ENCODE measurements around the gene CDK14. TPM values are rescaled to one million over a fixed set of nuclear protein-coding genes. Genes with fewer than 3 reads are reported as not detected.

CDK14 gene
- total and polyA plus RNA-seq, 10 of the 15 experiments (the other 5 are each of a cell fraction or from before 2014, with no cell fraction given), result 6.5 to 61.3 (median 24.2) TPM

DNA sequence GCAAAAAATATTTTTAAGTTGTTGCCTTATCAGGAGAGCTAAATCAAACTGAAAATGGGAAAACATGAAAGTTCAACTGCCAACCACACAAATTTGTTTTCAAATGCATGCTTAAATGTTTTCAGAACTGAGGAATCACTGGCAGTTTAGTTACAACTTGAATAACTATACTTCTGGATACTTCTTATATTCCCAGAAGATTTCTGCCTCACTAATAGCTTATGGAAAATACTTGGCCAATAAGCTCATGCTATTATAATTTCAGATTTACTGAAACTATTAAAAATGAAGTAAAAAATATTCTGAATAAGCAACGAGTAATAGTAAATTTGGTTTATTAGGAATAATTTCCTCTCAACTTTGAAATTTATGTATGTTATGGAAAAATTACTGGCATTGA, 222.2 kb downstream of the CDK14 start (continued):
- TF ChIP-seq, protein P1, sequence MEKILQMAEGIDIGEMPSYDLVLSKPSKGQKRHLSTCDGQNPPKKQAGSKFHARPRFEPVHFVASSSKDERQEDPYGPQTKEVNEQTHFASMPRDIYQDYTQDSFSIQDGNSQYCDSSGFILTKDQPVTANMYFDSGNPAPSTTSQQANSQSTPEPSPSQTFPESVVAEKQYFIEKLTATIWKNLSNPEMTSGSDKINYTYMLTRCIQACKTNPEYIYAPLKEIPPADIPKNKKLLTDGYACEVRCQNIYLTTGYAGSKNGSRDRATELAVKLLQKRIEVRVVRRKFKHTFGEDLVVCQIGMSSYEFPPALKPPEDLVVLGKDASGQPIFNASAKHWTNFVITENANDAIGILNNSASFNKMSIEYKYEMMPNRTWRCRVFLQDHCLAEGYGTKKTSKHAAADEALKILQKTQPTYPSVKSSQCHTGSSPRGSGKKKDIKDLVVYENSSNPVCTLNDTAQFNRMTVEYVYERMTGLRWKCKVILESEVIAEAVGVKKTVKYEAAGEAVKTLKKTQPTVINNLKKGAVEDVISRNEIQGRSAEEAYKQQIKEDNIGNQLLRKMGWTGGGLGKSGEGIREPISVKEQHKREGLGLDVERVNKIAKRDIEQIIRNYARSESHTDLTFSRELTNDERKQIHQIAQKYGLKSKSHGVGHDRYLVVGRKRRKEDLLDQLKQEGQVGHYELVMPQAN (conservative IDR thresholded peaks at IDR 0.05), result no peak

DNA sequence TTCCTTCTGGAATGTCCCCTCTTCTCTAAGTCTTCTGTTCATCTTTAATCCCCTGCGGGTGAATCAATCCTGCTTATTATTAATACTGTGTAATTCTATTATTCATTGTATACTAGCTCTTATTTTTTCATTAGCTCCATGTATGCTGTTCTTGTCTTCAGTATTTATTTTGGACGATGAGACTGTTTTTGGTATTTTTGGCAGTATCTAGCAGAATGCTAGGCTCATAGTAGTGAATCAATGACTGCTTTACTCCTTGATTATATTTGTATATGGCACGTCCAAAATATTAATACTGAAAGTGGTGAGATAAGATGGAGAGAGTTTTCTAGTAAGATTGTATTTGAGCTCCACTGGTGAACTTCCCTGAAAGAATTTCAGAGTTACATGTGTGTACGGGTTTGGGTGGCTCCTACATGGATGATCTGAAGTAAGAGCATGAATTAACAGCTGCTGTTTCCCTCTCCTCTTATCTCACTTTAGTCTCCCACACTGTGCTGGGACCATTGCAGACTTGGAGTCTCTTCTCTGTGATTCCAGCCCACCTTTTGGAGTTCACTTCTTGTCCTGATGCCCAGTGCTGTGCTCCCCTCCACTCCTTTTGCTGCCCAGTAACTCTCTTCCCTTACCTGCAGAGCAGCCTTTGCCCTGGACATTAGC, 226.0 kb downstream of the CDK14 start:
- H3K36me3 ChIP-seq (ENCODE audit: control insufficient read depth in 2 of 2, insufficient read depth in 2 of 2, low read length in 1 of 2), result no peaks in the 10 kb centered on the region
- intact Hi-C loops (cut with micrococcal nuclease; ENCODE audit: unreplicated experiment), result no loop called here
- TF ChIP-seq RELA (IDR thresholded peaks at IDR 0.05; ENCODE audit: borderline replicate concordance, partially characterized antibody) (no peak), MTA3 (IDR thresholded peaks at IDR 0.05; ENCODE audit: borderline replicate concordance, low read length) (no peak), ASH2L (IDR thresholded peaks at IDR 0.05; ENCODE audit: borderline replicate concordance, low read depth) (no peak), POLR2AphosphoS2 (IDR thresholded peaks at IDR 0.05; ENCODE audit: low read depth, low read length) (no peak), RFX5 (IDR thresholded peaks at IDR 0.05; ENCODE audit: low read depth, low read length) (no peak), ZBED1 (IDR thresholded peaks at IDR 0.05; ENCODE audit: borderline replicate concordance) (no peak), SUPT20H (IDR thresholded peaks at IDR 0.05; ENCODE audit: borderline replicate concordance, control insufficient read depth, low read depth, low read length) (no peak), POLR2AphosphoS5 (IDR thresholded peaks at IDR 0.05; ENCODE audit: low read length) (no peak), SMAD5 (IDR thresholded peaks at IDR 0.05; ENCODE audit: low read depth) (no peak), CHD4 (IDR thresholded peaks at IDR 0.05) (no peak), SREBF1 (IDR thresholded peaks at IDR 0.05; ENCODE audit: low read length) (no peak), CREM (IDR thresholded peaks at IDR 0.05; ENCODE audit: low read depth) (no peak), HDGF (IDR thresholded peaks at IDR 0.05) (no peak), SMC3 (IDR thresholded peaks at IDR 0.05; ENCODE audit: borderline replicate concordance, low read length) (no peak)
- TF ChIP-seq, protein P2, sequence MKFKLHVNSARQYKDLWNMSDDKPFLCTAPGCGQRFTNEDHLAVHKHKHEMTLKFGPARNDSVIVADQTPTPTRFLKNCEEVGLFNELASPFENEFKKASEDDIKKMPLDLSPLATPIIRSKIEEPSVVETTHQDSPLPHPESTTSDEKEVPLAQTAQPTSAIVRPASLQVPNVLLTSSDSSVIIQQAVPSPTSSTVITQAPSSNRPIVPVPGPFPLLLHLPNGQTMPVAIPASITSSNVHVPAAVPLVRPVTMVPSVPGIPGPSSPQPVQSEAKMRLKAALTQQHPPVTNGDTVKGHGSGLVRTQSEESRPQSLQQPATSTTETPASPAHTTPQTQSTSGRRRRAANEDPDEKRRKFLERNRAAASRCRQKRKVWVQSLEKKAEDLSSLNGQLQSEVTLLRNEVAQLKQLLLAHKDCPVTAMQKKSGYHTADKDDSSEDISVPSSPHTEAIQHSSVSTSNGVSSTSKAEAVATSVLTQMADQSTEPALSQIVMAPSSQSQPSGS (IDR thresholded peaks at IDR 0.05; ENCODE audit: low read length), result no peak
- TF ChIP-seq, protein P3, sequence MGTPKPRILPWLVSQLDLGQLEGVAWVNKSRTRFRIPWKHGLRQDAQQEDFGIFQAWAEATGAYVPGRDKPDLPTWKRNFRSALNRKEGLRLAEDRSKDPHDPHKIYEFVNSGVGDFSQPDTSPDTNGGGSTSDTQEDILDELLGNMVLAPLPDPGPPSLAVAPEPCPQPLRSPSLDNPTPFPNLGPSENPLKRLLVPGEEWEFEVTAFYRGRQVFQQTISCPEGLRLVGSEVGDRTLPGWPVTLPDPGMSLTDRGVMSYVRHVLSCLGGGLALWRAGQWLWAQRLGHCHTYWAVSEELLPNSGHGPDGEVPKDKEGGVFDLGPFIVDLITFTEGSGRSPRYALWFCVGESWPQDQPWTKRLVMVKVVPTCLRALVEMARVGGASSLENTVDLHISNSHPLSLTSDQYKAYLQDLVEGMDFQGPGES (IDR thresholded peaks at IDR 0.05), result no peak
- H2AFZ ChIP-seq (ENCODE audit: control insufficient read depth, low read depth, low read length), result no peak overlapping the region
- no peaks in the 10 kb centered on the region for H3K79me2 ChIP-seq (ENCODE audit: control insufficient read depth, insufficient read depth, low read length)
- CTCF ChIA-PET, result interaction anchor here (1.0 kb wide), 1 partner anchor 32 kb away, joined by 3 read pairs; no protein-coding TSS in a partner anchor
- H3K4me2 ChIP-seq (ENCODE audit: control insufficient read depth, insufficient read depth), result no peak overlapping the region
- SMC1A ChIA-PET (ENCODE audit: uncharacterized antibody, unreplicated experiment), result interaction anchor here (1.0 to 1.7 kb wide), 3 partner anchors 9 to 31 kb away, joined by 3 to 6 read pairs (median 4); no protein-coding TSS in a partner anchor
- FAIRE-seq, result no peak
- 47% methylated on average over 4 of the region's 4 CpGs for WGBS (ENCODE audit: insufficient coverage, insufficient replicate concordance, low lambda C conversion rate, missing lambda C conversion rate)
- no peaks in the 10 kb centered on the region for H4K20me1 ChIP-seq (ENCODE audit: control insufficient read depth, insufficient read depth)
- no peak for DNase-seq (ENCODE audit: low read depth, low spot score)
- H3K4me1 ChIP-seq (ENCODE audit: control insufficient read depth, insufficient read depth, low read length), result 0 out of 2 replicates have a peak, but pooled peaks cover 4% of the 10 kb centered on the region
- no peak overlapping the region for H3K9ac ChIP-seq (ENCODE audit: control insufficient read depth, insufficient read depth, low read length)
- no peaks in the 10 kb centered on the region for H3K27me3 ChIP-seq (replicated peaks in 1 of 2; ENCODE audit: control insufficient read depth in 2 of 2, insufficient read depth in 2 of 2, low read length in 1 of 2)
- RAD21 ChIA-PET (ENCODE audit: unreplicated experiment), result no interaction called here
- POLR2A ChIA-PET, result no interaction called here
- no TSS peak for BruUV-seq (replicated peaks)
- no peak overlapping the region for H3K27ac ChIP-seq (ENCODE audit: control insufficient read depth, insufficient read depth)
- no peak overlapping the region for H3K4me3 ChIP-seq
- H3K9me3 ChIP-seq (replicated peaks; ENCODE audit: control insufficient read depth, insufficient read depth, low read length), result no peaks in the 10 kb centered on the region; the same call in 2 of the 3 replicates
- in situ Hi-C loops (cut with MboI), result no loop called here
- ATAC-seq, result no peak

Measured in GM12878 (cell line).